ENCODE measurements around the gene MTFMT. TPM values are rescaled to one million over a fixed set of nuclear protein-coding genes. Genes with fewer than 3 reads are reported as not detected.

The MTFMT gene
- total and polyA plus RNA-seq, 2 of the 13 experiments (the other 11 are each of a cell fraction or from before 2014, with no cell fraction given), result 9.9 to 23.2 TPM

GRCh38 chr15:65054333-65055200 lies 25.1 kb upstream of the MTFMT start (continued):
- TF ChIP-seq SPEN (CRISPR knock-in tag; IDR thresholded peaks at IDR 0.05; ENCODE audit: low read depth) (peak; percentile 55), LBX2 (CRISPR knock-in tag; IDR thresholded peaks at IDR 0.05; ENCODE audit: borderline replicate concordance) (no peak), TOE1 (CRISPR knock-in tag; IDR thresholded peaks at IDR 0.05) (no peak), ZNF142 (CRISPR knock-in tag; IDR thresholded peaks at IDR 0.05) (no peak), ZNF547 (CRISPR knock-in tag; IDR thresholded peaks at IDR 0.05) (0 out of 2 replicates have a peak, but pooled peaks have one; percentile 17), ZNF740 (CRISPR knock-in tag; IDR thresholded peaks at IDR 0.05) (no peak), PHF8 (CRISPR knock-in tag; IDR thresholded peaks at IDR 0.05) (0 out of 2 replicates have a peak, but pooled peaks have one; percentile 19), ZNF605 (CRISPR knock-in tag; IDR thresholded peaks at IDR 0.05) (no peak), ZNF746 (CRISPR knock-in tag; IDR thresholded peaks at IDR 0.05) (no peak), U2AF2 (IDR thresholded peaks at IDR 0.05; ENCODE audit: low read depth, low read length) (no peak), ZFX (CRISPR knock-in tag; IDR thresholded peaks at IDR 0.05; ENCODE audit: low read depth) (peak; percentile 80), MNT (IDR thresholded peaks at IDR 0.05) (no peak), ZNF710 (CRISPR knock-in tag; IDR thresholded peaks at IDR 0.05; ENCODE audit: borderline replicate concordance) (no peak), ZNF788 (CRISPR knock-in tag; IDR thresholded peaks at IDR 0.05; ENCODE audit: borderline replicate concordance) (no peak), ZNF354B (CRISPR knock-in tag; IDR thresholded peaks at IDR 0.05) (no peak), ZBTB20 (CRISPR knock-in tag; IDR thresholded peaks at IDR 0.05; ENCODE audit: borderline replicate concordance, low read depth) (no peak), EP300 (IDR thresholded peaks at IDR 0.05; ENCODE audit: low read depth in 2 of 2, low read length in 2 of 2) (no peak), EP300 (CRISPR knock-in tag; IDR thresholded peaks at IDR 0.05; ENCODE audit: borderline replicate concordance) (no peak)
